Lower leg skin (tissue), 3 donors: ENCODE data around the gene NOC2L.

Experiments
- CTCF ChIP-seq, 3 donors: fragments of 450-650 bp; IDR thresholded peaks; one replicate each; pipeline ENCODE4 v1.5.1; 2016; ENCODE audit warnings: antibody characterized with exemption in 3 of 3, mild to moderate bottlenecking in 3 of 3, moderate library complexity in 2 of 3
- POLR2A ChIP-seq, 2 donors: fragments of 450-650 bp; IDR thresholded peaks; one replicate each; pipeline ENCODE4 v1.6.1; 2016 to 2017; ENCODE audit warnings: antibody characterized with exemption in 2 of 2, mild to moderate bottlenecking in 1 of 2, moderate library complexity in 1 of 2

- TF ChIP-seq POLR2A (IDR thresholded peaks at IDR 0.05), result no peak
- TF ChIP-seq CTCF (IDR thresholded peaks at IDR 0.05), result no peak
Measured at GRCh38 chr1:897226-897625, 61.8 kb downstream of the NOC2L start.
